Stimulated activated CD4-positive, alpha-beta T cell treated with anti-CD3 and anti-CD28 coated beads, Interleukin-2, amount 100 ng/mL, for 4 hours (primary cell): ENCODE results near the gene SLC51A.
A peak's percentile ranks its signal among the peaks of the same experiment; 100 is the strongest.
"Not testable (repeated sequence)": the region's sequence is repeated elsewhere in the genome, so short reads cannot be mapped to it uniquely, and the experiment has no call there.

Experiments used
- DNase-seq: peaks from one replicate; pipeline ENCODE4 v3.0.0-alpha.2; 2020; ENCODE audit warnings: low read depth

The SLC51A gene

GRCh38 chr3:196216089-196216564, at the start of gene SLC51A:
Gene SLC51A, plus strand, starts transcription at chr3:196216534. Its CDS starts 179 bp downstream, at chr3:196216713.
- DNase-seq = no peak

GRCh38 chr3:196166741-196167140, 49.6 kb upstream of the SLC51A start:
- no peak for DNase-seq

GRCh38 chr3:196168808-196169391, 47.4 kb upstream of the SLC51A start:
- DNase-seq = no peak

GRCh38 chr3:196169836-196170240, 46.5 kb upstream of the SLC51A start:
- no peak for DNase-seq

GRCh38 chr3:196170296-196170695, 46.0 kb upstream of the SLC51A start:
- DNase-seq = not testable (repeated sequence)

- no peak for DNase-seq
These were observed 41.7 kb upstream of the SLC51A start for GRCh38 chr3:196174652-196175051.

- no peak for DNase-seq
These were observed 41.2 kb upstream of the SLC51A start for GRCh38 chr3:196175116-196175625.

- DNase-seq = no peak
These were observed 40.6 kb upstream of the SLC51A start for GRCh38 chr3:196175722-196176121.

- no peak for DNase-seq
These were observed 38.8 kb upstream of the SLC51A start for GRCh38 chr3:196177567-196177966.

GRCh38 chr3:196177967-196178366, 38.4 kb upstream of the SLC51A start:
- no peak for DNase-seq

- DNase-seq = no peak
These were observed 37.3 kb upstream of the SLC51A start for GRCh38 chr3:196178993-196179379.

GRCh38 chr3:196179380-196180308, 36.7 kb upstream of the SLC51A start:
- DNase-seq = peak; percentile 83

- no peak for DNase-seq
These were observed 36.0 kb upstream of the SLC51A start for GRCh38 chr3:196180346-196180745.

- no peak for DNase-seq
These were observed 35.2 kb upstream of the SLC51A start for GRCh38 chr3:196181127-196181546.

- DNase-seq = not testable (repeated sequence)
These were observed 32.2 kb upstream of the SLC51A start for GRCh38 chr3:196184169-196184432.

- no peak for DNase-seq
These were observed 31.5 kb upstream of the SLC51A start for GRCh38 chr3:196184881-196185280.

GRCh38 chr3:196186651-196187573, 29.4 kb upstream of the SLC51A start:
- no peak for DNase-seq

- DNase-seq = no peak
These were observed 26.6 kb upstream of the SLC51A start for GRCh38 chr3:196189566-196190347.

- DNase-seq = no peak
These were observed 24.3 kb upstream of the SLC51A start for GRCh38 chr3:196192036-196192523.

GRCh38 chr3:196192524-196193051, 23.7 kb upstream of the SLC51A start:
- no peak for DNase-seq
